HEK293 (cell line): ENCODE data around the gene ADCY6.

ENCODE experiments used
- HOXA7 ChIP-seq: sonication (generic); formaldehyde crosslinking; IDR thresholded peaks from 2 replicates; pipeline ENCODE4 v1.8.1; 2022; ENCODE audit warnings: missing genetic modification reagents, borderline replicate concordance
- YY1 ChIP-seq: fragments of 450-650 bp; formaldehyde crosslinking; IDR thresholded peaks from 2 replicates; pipeline ENCODE4 v1.5.1; 2018; ENCODE audit warnings: missing biosample characterization, missing genetic modification characterization
- ZNF610 ChIP-seq: fragments of 450-650 bp; formaldehyde crosslinking; IDR thresholded peaks from 2 replicates; pipeline ENCODE4 v1.5.1; 2016; ENCODE audit warnings: missing biosample characterization, missing genetic modification characterization, borderline replicate concordance

DNA sequence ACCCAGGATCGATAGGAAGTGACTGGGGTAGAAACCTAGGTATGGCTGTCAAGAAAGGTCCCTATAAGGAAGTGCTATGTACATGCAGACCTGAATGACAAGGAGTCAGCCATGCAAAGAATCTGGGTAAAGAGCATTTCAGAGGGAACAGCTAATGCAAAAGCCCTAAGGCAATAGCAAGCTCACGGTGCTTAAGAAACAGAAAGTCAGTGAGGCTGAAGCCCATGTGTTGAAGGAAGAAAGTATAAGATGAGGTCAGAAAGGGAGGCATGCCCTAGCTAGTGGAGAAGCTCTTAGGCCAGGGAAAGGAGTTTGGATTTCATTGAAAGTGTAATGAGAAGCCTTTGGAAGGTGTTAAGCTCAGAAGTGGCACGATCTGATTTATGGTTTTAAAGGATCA is 6.0 kb upstream of the ADCY6 start:
- TF ChIP-seq HOXA7 (CRISPR knock-in tag) (no peak), YY1 (tag by site-specific recombination) (no peak), ZNF610 (tag by site-specific recombination) (no peak)
